Mammary epithelial cell (primary cell): Measurements from ENCODE around the gene TRPC3.

ENCODE experiments used
- EZH2 ChIP-seq: IDR thresholded peaks from 2 replicates; pipeline ENCODE4 v1.6.1; 2012; ENCODE audit warnings: low read length, inconsistent platforms, borderline replicate concordance
- TF ChIP-seq, protein P1 (sequence below), 2 donors: IDR thresholded peaks in 1 of 2; conservative IDR thresholded peaks in 1 of 2; 2 replicates each; pipeline ENCODE4 v1.5.1; 2011 to 2012; ENCODE audit warnings: inconsistent platforms in 2 of 2, low read length in 2 of 2, mild to moderate bottlenecking in 2 of 2, control low read depth in 1 of 2, low read depth in 1 of 2; ENCODE audit not compliant: insufficient read depth in 1 of 2; ENCODE audit errors: extremely low read depth in 1 of 2

DNA sequence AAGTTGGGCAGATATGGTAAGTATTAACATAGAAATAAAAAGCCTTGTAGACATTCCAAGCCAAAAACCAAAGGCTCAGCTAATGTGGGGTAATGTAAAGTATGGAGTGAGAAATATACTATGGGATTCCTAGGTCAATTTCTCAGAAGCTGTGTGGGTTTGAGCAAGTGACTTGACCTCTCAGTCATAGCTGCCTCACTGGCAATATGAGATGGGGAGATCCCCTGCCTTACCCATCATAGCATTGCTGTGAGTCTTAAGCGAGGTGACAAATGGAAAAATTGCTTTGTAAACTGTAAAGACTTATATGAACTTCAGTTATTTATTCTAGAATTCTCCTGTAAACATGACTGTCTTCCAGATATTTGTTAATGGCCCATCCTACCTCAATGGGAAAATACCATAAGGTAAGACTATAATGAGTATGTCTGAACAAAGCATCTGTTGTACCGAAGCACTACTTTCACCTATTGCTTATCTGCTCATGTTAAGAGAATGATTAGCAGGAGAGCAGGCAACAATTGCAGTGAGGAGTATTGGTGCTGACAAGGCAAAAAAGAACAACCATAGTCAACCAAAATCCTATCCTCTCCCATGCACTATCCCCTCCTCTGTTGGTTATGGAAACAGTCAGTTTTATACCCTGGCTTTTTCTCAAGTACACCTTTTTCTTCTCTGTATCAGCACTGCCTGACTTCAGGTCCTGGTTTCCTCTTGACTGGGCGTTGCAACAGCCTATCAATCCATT lies 44.1 kb upstream of the TRPC3 start:
- TF ChIP-seq, protein P1, sequence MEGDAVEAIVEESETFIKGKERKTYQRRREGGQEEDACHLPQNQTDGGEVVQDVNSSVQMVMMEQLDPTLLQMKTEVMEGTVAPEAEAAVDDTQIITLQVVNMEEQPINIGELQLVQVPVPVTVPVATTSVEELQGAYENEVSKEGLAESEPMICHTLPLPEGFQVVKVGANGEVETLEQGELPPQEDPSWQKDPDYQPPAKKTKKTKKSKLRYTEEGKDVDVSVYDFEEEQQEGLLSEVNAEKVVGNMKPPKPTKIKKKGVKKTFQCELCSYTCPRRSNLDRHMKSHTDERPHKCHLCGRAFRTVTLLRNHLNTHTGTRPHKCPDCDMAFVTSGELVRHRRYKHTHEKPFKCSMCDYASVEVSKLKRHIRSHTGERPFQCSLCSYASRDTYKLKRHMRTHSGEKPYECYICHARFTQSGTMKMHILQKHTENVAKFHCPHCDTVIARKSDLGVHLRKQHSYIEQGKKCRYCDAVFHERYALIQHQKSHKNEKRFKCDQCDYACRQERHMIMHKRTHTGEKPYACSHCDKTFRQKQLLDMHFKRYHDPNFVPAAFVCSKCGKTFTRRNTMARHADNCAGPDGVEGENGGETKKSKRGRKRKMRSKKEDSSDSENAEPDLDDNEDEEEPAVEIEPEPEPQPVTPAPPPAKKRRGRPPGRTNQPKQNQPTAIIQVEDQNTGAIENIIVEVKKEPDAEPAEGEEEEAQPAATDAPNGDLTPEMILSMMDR (conservative IDR thresholded peaks at IDR 0.05 in 1 of 2, IDR thresholded peaks at IDR 0.05 in 1 of 2; ENCODE audit: extremely low read depth in 1 of 2, insufficient read depth in 1 of 2, low read depth in 1 of 2, low read length in 2 of 2) = no peak
- TF ChIP-seq EZH2 = no peak
